Measurements from ENCODE around the gene FURIN. TPM values are rescaled to one million over a fixed set of nuclear protein-coding genes. Genes with fewer than 3 reads are reported as not detected.

The FURIN gene
- total and polyA plus RNA-seq, 2 of the 4 experiments (the other 2 are of a cell fraction) = 34.8 to 54.3 TPM

GRCh38 chr15:90930861-90931574, 62.6 kb downstream of the FURIN start (continued):
- no peak for TF ChIP-seq USF2 (IDR thresholded peaks at IDR 0.05; ENCODE audit: low read depth, low read length)
- no peak for TF ChIP-seq FOS (IDR thresholded peaks at IDR 0.05; ENCODE audit: low read depth, low read length)
- no peak for TF ChIP-seq BHLHE40 (IDR thresholded peaks at IDR 0.05; ENCODE audit: low read depth, low read length)
- no peak for TF ChIP-seq NFE2L2 (IDR thresholded peaks at IDR 0.05; ENCODE audit: low read depth, low read length)

- H3K56ac ChIP-seq (ENCODE audit: extremely low read depth, insufficient read depth, low read length) = no peak overlapping the region
- no peak overlapping the region for H2BK5ac ChIP-seq (ENCODE audit: low read depth, low read length, poor library complexity, severe bottlenecking)
- peaks cover 11% of the 10 kb centered on the region for H3K9me1 ChIP-seq (ENCODE audit: insufficient read depth, low read length)
- H3K18ac ChIP-seq (ENCODE audit: low read depth, low read length) = no peak overlapping the region
- H3K9ac ChIP-seq (ENCODE audit: low read depth, low read length) = no peak overlapping the region
- no peak overlapping the region for H2BK15ac ChIP-seq (ENCODE audit: low read depth, low read length)
- peaks cover 6% of the 10 kb centered on the region; the same call in 1 of the 2 replicates for H4K20me1 ChIP-seq (ENCODE audit: insufficient read depth, low read length)
- in situ Hi-C loops (cut with MboI; ENCODE audit: low sequenced_read_pairs) = no loop called here
- BruUV-seq (replicated peaks) = no TSS peak
- no peak for ATAC-seq (ENCODE audit: low read depth)
- no peak overlapping the region for H3K4ac ChIP-seq (ENCODE audit: low read depth, low read length)
- no peak for DNase-seq
- intact Hi-C loops (cut with micrococcal nuclease) = no loop called here
- H2AK5ac ChIP-seq (ENCODE audit: low read depth, low read length) = no peak overlapping the region
- H3K4me1 ChIP-seq (ENCODE audit: control insufficient read depth, insufficient read depth, low read length) = peaks cover 11% of the 10 kb centered on the region
- ChIA-PET POLR2A (ENCODE audit: unreplicated experiment) (no interaction called here), CTCF (interaction anchor here (0.9 to 1.9 kb wide), 2 partner anchors 23 to 284 kb away, joined by 4 to 6 read pairs; no protein-coding TSS in a partner anchor)
- TF ChIP-seq CTCF (conservative IDR thresholded peaks at IDR 0.05; ENCODE audit: low read depth, low read length) = no peak
- TF ChIP-seq RAD21 (IDR thresholded peaks at IDR 0.05; ENCODE audit: low read length) = 0 out of 2 replicates have a peak, but pooled peaks have one; percentile 8
- H2AK9ac ChIP-seq (replicated peaks; ENCODE audit: low read depth, low read length, poor library complexity) = no peak overlapping the region
- H4K8ac ChIP-seq (ENCODE audit: low read depth in 2 of 2, low read length in 2 of 2) = no peak overlapping the region; a peak in 1 of 4 replicates
- 30% methylated on average over 2 of the region's 6 CpGs; no CpG with 5 or more reads in 1 of the 2 experiments for WGBS, 2 experiments (ENCODE audit: extremely low coverage in 2 of 2, insufficient read length in 1 of 2)
- H3K23ac ChIP-seq (ENCODE audit: low read depth, low read length) = no peak overlapping the region
- no peak overlapping the region for H3K14ac ChIP-seq (replicated peaks; ENCODE audit: low read depth, low read length)
- dilution Hi-C loops (cut with HindIII; ENCODE audit: low sequenced_read_pairs, unreplicated experiment) = no loop called here
- H2BK120ac ChIP-seq (ENCODE audit: low read depth, low read length) = no peak overlapping the region
- H3K27me3 ChIP-seq (ENCODE audit: control insufficient read depth, insufficient read depth, low read length) = no peaks in the 10 kb centered on the region
- H3K79me1 ChIP-seq (ENCODE audit: low read depth in 1 of 2, low read length in 2 of 2) = peaks cover 13 to 38% of the 10 kb centered on the region in 2 experiments
- no peaks in the 10 kb centered on the region for H3K36me3 ChIP-seq (ENCODE audit: control insufficient read depth, insufficient read depth, low read length)
- no peaks in the 10 kb centered on the region for H3K9me3 ChIP-seq (ENCODE audit: control insufficient read depth, insufficient read depth, low read length)
- no peak overlapping the region for H2BK20ac ChIP-seq (ENCODE audit: low read depth, low read length)
- H2AFZ ChIP-seq (replicated peaks; ENCODE audit: low read length, poor library complexity) = peak overlapping the region; percentile 95
- peak overlapping the region; percentile 96; the same call in 1 of the 2 replicates for H3K4me2 ChIP-seq (ENCODE audit: low read depth, low read length)
- H4K5ac ChIP-seq (ENCODE audit: low read depth, low read length) = no peak overlapping the region
- peak overlapping the region; percentile 81; the same call in 1 of the 2 replicates for H3K4me3 ChIP-seq (ENCODE audit: insufficient read depth, low read depth, low read length)
- no peak overlapping the region for H3K27ac ChIP-seq (ENCODE audit: insufficient read depth, low read length)
- no peak overlapping the region for H4K91ac ChIP-seq (ENCODE audit: insufficient read depth, low read depth, low read length)
Measured at GRCh38 chr15:90931575-90931827, 63.1 kb downstream of the FURIN start.

All from IMR-90 (cell line).